ENCODE measurements around the gene PRDX1. TPM values are rescaled to one million over a fixed set of nuclear protein-coding genes. Genes with fewer than 3 reads are reported as not detected.

The PRDX1 gene
- total and polyA plus RNA-seq, 2 of the 8 experiments (the other 6 are each of a cell fraction or from before 2014, with no cell fraction given), result 1,165 to 1,418 TPM

DNA sequence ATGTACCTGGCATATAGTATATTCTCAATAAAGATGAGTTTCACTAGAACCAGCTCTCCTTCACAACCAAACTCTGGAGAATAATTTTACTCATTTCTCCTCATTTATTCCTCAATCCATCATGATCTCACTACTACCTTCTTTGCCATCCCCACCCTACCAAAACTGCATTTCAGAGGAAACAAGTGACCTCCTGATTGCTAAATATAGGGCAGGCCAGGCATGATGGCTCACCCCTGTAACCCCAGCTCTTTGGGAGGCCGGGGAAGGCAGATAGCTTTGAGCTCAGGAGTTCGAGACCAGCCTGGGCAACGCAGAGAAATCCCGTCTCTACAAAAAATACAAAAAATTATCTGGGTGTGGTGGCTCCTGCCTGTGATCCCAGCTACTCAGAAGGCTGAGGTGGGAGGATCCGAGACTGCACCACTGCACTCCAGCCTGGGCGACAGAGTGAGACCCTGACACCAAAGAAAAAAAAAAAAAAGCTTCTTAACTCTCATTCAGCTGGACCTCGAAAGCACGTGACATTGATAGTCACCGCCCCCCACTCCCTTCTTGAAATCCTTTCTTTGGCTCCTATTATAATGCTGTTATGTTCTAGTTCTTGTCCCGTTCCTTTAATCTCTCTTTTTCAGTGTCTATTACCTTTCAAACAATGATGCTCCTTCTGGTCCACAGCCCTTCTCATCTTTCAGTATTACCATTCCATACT is 32.9 kb downstream of the PRDX1 start:
- FAIRE-seq (no peak), DNase-seq (ENCODE audit: low read depth in 1 of 2, low spot score in 2 of 2) (no peak)
- 55% methylated on average over 10 of the region's 10 CpGs; no CpG with 5 or more reads in 1 of the 2 experiments for WGBS, 2 experiments (ENCODE audit: extremely low coverage in 1 of 2, insufficient coverage in 1 of 2, insufficient read length in 1 of 2, insufficient replicate concordance in 2 of 2, low coverage in 1 of 2, low lambda C conversion rate in 2 of 2, missing lambda C conversion rate in 1 of 2)
- no peaks in the 10 kb centered on the region for H3K27me3 ChIP-seq (replicated peaks in 1 of 4; ENCODE audit: control insufficient read depth in 3 of 4, extremely low read depth in 1 of 4, insufficient read depth in 3 of 4, low read length in 3 of 4)
- peaks cover 11% of the 10 kb centered on the region for H3K23me2 ChIP-seq (ENCODE audit: low read depth, low read length)
- H3K4me3 ChIP-seq (ENCODE audit: extremely low read depth in 1 of 4, insufficient read depth in 2 of 4, low read depth in 3 of 4, low read length in 4 of 4), result peak overlapping the region in 2 of 4 experiments; percentile 19 to 77; a peak in 3 of 8 replicates
- peaks cover 0 to 8% (median 3%) of the 10 kb centered on the region in 4 experiments; a peak in 6 of 7 replicates for H3K4me1 ChIP-seq (replicated peaks in 1 of 4; ENCODE audit: control insufficient read depth in 3 of 4, insufficient read depth in 4 of 4, low read length in 3 of 4)
- H4K91ac ChIP-seq (replicated peaks; ENCODE audit: insufficient read length, low read length), result no peak overlapping the region
- no peak overlapping the region for H3K4ac ChIP-seq (replicated peaks; ENCODE audit: insufficient read length, low read depth, low read length)
- peak overlapping the region; percentile 84 to 93 for H3K4me2 ChIP-seq (ENCODE audit: insufficient read depth in 1 of 2, low read depth in 2 of 2, low read length in 2 of 2)
- H3K23ac ChIP-seq (ENCODE audit: insufficient read length), result no peak overlapping the region
- H4K20me1 ChIP-seq (replicated peaks in 1 of 2; ENCODE audit: control insufficient read depth in 1 of 2, insufficient read depth in 2 of 2, low read length in 2 of 2), result no peaks in the 10 kb centered on the region
- H2BK20ac ChIP-seq (ENCODE audit: low read length), result no peak overlapping the region
- H4K5ac ChIP-seq (ENCODE audit: insufficient read length, low read depth, low read length), result no peak overlapping the region
- no peak overlapping the region for H2AK5ac ChIP-seq (ENCODE audit: low read depth, low read length)
- no peak overlapping the region for H3K18ac ChIP-seq (ENCODE audit: extremely low read depth, low read length)
- H2AFZ ChIP-seq (ENCODE audit: low read length), result no peak overlapping the region
- POLR2A ChIA-PET (ENCODE audit: partially characterized antibody), result interaction anchor here (0.6 to 2.9 kb wide), 9 partner anchors 11 to 689 kb away, joined by 3 to 8 read pairs (median 4); partner anchors contain the start of genes CCDC163, HPDL, MMACHC and MUTYH
- H2BK12ac ChIP-seq (ENCODE audit: low read depth, low read length), result no peak overlapping the region
- H3K36me3 ChIP-seq (ENCODE audit: control insufficient read depth in 2 of 4, insufficient read depth in 4 of 4, low read length in 3 of 4), result no peaks in the 10 kb centered on the region
- H3K27ac ChIP-seq (ENCODE audit: low read depth, low read length), result no peak overlapping the region
- no peak overlapping the region for H3K9ac ChIP-seq (replicated peaks in 1 of 4; ENCODE audit: extremely low read depth in 1 of 4, low read depth in 3 of 4, low read length in 3 of 4)
- H2BK120ac ChIP-seq (replicated peaks; ENCODE audit: low read depth, low read length), result no peak overlapping the region
- H3K9me3 ChIP-seq (ENCODE audit: insufficient read depth in 2 of 2, low read depth in 1 of 2, low read length in 1 of 2), result no peaks in the 10 kb centered on the region
- no peak overlapping the region for H3K56ac ChIP-seq (replicated peaks; ENCODE audit: insufficient read length, low read depth, low read length)
- no peak overlapping the region for H4K8ac ChIP-seq (ENCODE audit: extremely low read depth, insufficient read depth, low read length)
- H3K14ac ChIP-seq (ENCODE audit: insufficient read length), result no peak overlapping the region
- CTCF ChIA-PET (ENCODE audit: partially characterized antibody), result interaction anchor here (1.5 to 10.1 kb wide), 3 partner anchors 129 to 185 kb away, joined by 3 to 194 read pairs (median 4); partner anchors contain the start of gene HPDL
- H3K79me2 ChIP-seq (ENCODE audit: control insufficient read depth in 1 of 2, insufficient read depth in 2 of 2, low read length in 2 of 2), result peaks cover 0 to 18% of the 10 kb centered on the region in 2 experiments; a peak in 1 of 4 replicates
- no peaks in the 10 kb centered on the region; the same call in 1 of the 2 replicates for H3K79me1 ChIP-seq (ENCODE audit: low read depth, low read length)
- H2BK5ac ChIP-seq (ENCODE audit: low read depth, low read length), result no peak overlapping the region
- no peak overlapping the region for H2BK15ac ChIP-seq (ENCODE audit: low read length)
- TF ChIP-seq ASH2L (IDR thresholded peaks at IDR 0.05; ENCODE audit: low read length), result no peak
- no peak for TF ChIP-seq TAF7 (optimal IDR thresholded peaks at IDR 0.05; ENCODE audit: borderline replicate concordance, low read depth, low read length)
- TF ChIP-seq KDM1A (IDR thresholded peaks at IDR 0.05; ENCODE audit: borderline replicate concordance, low read length), result no peak
- TF ChIP-seq TCF12 (IDR thresholded peaks at IDR 0.05; ENCODE audit: low read depth, low read length), result no peak
- no peak for TF ChIP-seq TEAD4 (IDR thresholded peaks at IDR 0.05; ENCODE audit: low read depth, low read length)
- no peak for TF ChIP-seq ZNF274 (IDR thresholded peaks at IDR 0.05; ENCODE audit: borderline replicate concordance, extremely low read depth, low read length)
- TF ChIP-seq RFX5 (IDR thresholded peaks at IDR 0.05; ENCODE audit: borderline replicate concordance, low read depth, low read length), result no peak
- no peak for TF ChIP-seq RXRA (IDR thresholded peaks at IDR 0.05; ENCODE audit: insufficient read depth, low read depth, low read length)
- no peak for TF ChIP-seq POU5F1 (IDR thresholded peaks at IDR 0.05; ENCODE audit: low read depth, low read length)
- no peak for TF ChIP-seq BACH1 (IDR thresholded peaks at IDR 0.05; ENCODE audit: low read length)
- no peak for TF ChIP-seq TBP (IDR thresholded peaks at IDR 0.05; ENCODE audit: low read depth, low read length)
- no peak for TF ChIP-seq CTBP2 (IDR thresholded peaks at IDR 0.05; ENCODE audit: borderline replicate concordance, insufficient read depth, insufficient read length, low read length)
- TF ChIP-seq SIN3A (conservative IDR thresholded peaks at IDR 0.05 in 1 of 2, IDR thresholded peaks at IDR 0.05 in 1 of 2; ENCODE audit: low read depth in 1 of 2, low read length in 2 of 2), result no peak

Measured in H1 (cell line).